ENCODE results near the gene PARL.

PARL gene

DNA sequence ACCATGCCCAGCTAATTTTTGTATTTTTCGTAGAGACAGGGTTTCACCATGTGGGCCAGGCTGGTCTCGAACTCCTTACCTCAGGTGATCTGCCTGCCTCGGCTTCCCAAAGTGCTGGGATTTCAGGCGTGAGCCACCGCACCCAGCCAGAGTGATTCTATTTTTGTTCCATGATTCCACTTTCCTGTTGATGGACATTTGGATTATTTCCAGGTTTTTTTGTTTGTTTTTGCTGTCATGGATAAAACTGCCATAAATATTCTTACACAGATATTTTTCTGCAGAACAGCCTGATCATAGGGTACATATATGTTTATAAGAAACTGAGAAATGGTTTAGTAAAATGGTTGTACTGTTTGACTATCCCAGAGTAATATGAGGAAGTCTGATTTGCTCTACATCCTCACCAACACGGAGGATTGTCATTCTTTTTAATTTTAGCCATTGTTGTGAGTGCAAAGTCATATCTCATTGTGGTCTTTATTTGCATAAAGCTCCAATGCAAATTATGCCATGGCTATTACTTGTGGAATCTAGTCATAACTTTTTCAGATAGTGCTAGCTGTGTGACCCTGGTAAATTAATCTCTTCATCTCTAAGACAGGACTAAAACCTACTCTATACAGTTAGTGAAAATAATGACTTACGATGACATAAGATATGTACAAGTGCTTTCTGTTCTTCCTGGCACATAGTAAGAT is 102.0 kb downstream of the PARL start:
- DNase-seq = no peak

DNA sequence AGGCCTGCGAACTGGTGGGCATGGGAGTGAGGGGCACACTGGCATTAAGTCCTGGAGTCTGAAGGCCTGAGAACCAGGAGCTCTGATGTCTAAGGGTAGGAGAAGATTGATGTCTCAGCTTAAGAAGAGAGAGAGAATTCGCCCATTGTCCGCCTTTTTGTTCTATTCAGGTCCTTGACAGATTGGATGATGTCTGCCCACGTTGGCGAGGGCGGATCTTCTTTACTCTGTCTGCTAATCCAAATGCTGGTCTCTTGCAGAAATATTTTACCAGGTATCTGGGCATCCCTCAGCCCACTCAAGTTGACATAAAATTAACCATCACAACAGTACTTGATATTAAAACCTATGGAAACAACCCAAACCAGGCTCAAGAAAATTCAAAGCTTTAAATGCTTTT is 103.4 kb downstream of the PARL start:
- no peak for DNase-seq

DNA sequence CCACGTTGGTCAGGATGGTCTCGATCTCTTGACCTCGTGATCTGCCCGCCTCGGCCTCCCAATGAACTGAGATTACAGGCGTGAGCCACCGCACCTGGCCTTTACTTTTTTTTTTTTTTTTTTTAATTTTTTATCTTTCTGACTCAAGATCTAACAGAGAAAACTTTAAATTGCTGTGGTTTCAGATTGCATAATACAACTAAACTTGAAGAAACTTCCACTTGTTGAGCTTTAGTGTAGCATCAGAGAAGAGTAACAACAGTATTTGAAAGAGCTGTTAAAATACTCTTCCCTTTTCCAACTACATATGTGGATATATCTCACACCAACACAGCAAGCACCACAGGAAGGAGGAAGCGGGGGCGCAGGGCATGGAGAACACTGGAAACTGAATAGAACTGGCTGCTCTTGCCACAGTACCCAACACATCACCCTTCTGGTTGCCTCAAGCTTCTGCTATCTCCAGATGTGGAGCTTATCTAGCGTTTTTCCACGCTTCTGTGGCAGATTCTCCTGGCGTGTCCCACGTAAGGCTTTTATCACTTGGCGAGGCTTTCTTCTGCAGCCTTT is 104.7 kb downstream of the PARL start:
- DNase-seq = no peak
